DND-41 (cell line): ENCODE results near the gene LAMA2.

Experiments used
- ATAC-seq: fragments of 200-7000 bp; cut with Tn5 transposase; 3 replicates; pipeline ENCODE4 v1.9.1; 2021; ENCODE audit warnings: low read depth; ENCODE audit not compliant: insufficient read depth
- DNase-seq: peaks from one replicate; pipeline ENCODE4 v3.0.0-alpha.2; 2020
- H2AFZ ChIP-seq: 2 replicates; pipeline ENCODE4 v1.6.0; 2012; ENCODE audit warnings: low read depth, low read length
- H3K27ac ChIP-seq: 2 replicates; pipeline ENCODE4 v1.5.1; 2012; ENCODE audit warnings: low read length, inconsistent platforms
- H3K27me3 ChIP-seq: fragments of 200-600 bp; sonication (generic); 2 replicates; pipeline ENCODE4 v1.6.0; 2012; ENCODE audit warnings: low read length, mild to moderate bottlenecking, inconsistent platforms; ENCODE audit not compliant: insufficient read depth, poor library complexity
- H3K36me3 ChIP-seq: 2 replicates; pipeline ENCODE4 v1.5.1; 2012; ENCODE audit warnings: low read length, inconsistent platforms; ENCODE audit not compliant: insufficient read depth
- H3K4me1 ChIP-seq: 2 replicates; pipeline ENCODE4 v1.5.1; 2012; ENCODE audit warnings: mild to moderate bottlenecking, low read length; ENCODE audit not compliant: insufficient read depth
- H3K4me2 ChIP-seq: 2 replicates; pipeline ENCODE4 v1.6.0; 2012; ENCODE audit warnings: mild to moderate bottlenecking, moderate library complexity, low read length, inconsistent platforms; ENCODE audit not compliant: insufficient read depth
- H3K4me3 ChIP-seq, 2 experiments: fragments of 200-600 bp in 1 of 2; shearing (Covaris generic) in 1 of 2; 2 replicates each; pipeline ENCODE4 v1.5.1; 2012 to 2016; ENCODE audit warnings: inconsistent platforms in 2 of 2, low read length in 2 of 2, mild to moderate bottlenecking in 2 of 2, low read depth in 1 of 2, moderate library complexity in 1 of 2
- H3K79me2 ChIP-seq: 2 replicates; pipeline ENCODE4 v1.6.0; 2012; ENCODE audit warnings: low read length, inconsistent platforms; ENCODE audit not compliant: insufficient read depth
- H3K9ac ChIP-seq: 2 replicates; pipeline ENCODE4 v1.6.0; 2012; ENCODE audit warnings: low read depth, mild to moderate bottlenecking, inconsistent platforms, low read length, moderate library complexity
- H3K9me3 ChIP-seq: 2 replicates; pipeline ENCODE4 v1.5.1; 2012; ENCODE audit warnings: low read length, moderate library complexity, mild to moderate bottlenecking, inconsistent platforms; ENCODE audit not compliant: insufficient read depth, severe bottlenecking
- H4K20me1 ChIP-seq: 2 replicates; pipeline ENCODE4 v1.6.0; 2012; ENCODE audit warnings: low read length; ENCODE audit not compliant: insufficient read depth
- EZH2 ChIP-seq: IDR thresholded peaks from 3 replicates; pipeline ENCODE4 v1.6.1; 2012; ENCODE audit warnings: borderline replicate concordance, low read depth, mild to moderate bottlenecking, moderate library complexity, low read length, inconsistent platforms; ENCODE audit not compliant: severe bottlenecking
- TF ChIP-seq, protein P1 (sequence below): IDR thresholded peaks from 2 replicates; pipeline ENCODE4 v1.5.1; 2012; ENCODE audit warnings: borderline replicate concordance, low read length, moderate library complexity, mild to moderate bottlenecking; ENCODE audit not compliant: poor library complexity, severe bottlenecking; ENCODE audit errors: extremely low read depth

The LAMA2 gene

DNA sequence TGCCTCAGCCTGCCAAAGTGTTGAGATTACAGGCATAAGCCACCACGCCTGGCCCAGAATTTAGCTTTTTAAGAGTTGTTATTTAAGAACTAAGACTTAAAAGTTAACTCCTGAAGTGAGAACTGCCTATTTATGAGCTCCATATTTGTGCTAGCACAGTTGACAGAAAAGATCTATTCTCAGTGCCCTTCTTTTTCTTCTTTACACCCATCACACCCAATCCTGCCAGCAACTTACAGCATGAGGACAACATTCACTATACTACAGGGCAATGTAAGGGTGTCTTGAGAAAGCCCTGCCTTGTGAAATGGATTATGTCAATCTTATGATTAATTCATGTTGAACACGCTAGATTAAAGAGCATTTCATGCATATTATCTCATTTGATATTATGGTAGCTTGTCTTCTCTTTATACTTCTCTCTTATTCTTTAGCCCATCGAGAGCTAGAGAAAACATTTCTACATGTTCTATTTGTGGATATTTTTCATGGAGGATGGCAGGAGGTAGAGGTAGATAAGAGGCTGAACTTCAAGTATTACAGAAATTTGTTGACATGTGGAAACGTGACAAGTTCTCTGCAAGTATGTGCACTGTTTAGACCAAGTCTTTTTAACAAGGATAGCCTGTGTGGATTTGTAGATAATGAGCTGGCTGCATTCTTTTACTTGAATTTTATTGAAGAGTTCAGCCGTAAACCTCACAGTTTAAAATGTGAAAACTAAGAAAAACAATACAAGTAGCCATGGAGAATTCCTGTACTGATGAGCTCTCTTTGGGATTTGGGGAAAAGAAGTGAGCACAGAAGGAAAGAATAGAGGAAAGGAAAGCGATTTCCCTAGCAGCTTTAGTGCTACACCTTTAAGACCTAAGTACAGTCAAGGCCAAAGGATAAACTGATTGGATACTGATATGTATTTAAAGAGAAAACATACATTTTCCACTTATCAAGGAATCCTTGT, 614.8 kb downstream of the LAMA2 start:
- Histone ChIP-seq H3K4me3 (no peak overlapping the region), H3K4me1 (peaks cover 8% of the 10 kb centered on the region; the same call in 1 of the 2 replicates), H3K9ac (no peak overlapping the region), H3K79me2 (no peaks in the 10 kb centered on the region), H4K20me1 (no peaks in the 10 kb centered on the region), H3K9me3 (no peaks in the 10 kb centered on the region), H3K4me2 (no peak overlapping the region), H3K27me3 (no peaks in the 10 kb centered on the region), H3K27ac (no peak overlapping the region), H3K36me3 (no peaks in the 10 kb centered on the region), H2AFZ (no peak overlapping the region)
- DNase-seq (no peak), ATAC-seq (no peak)
- TF ChIP-seq, protein P1, sequence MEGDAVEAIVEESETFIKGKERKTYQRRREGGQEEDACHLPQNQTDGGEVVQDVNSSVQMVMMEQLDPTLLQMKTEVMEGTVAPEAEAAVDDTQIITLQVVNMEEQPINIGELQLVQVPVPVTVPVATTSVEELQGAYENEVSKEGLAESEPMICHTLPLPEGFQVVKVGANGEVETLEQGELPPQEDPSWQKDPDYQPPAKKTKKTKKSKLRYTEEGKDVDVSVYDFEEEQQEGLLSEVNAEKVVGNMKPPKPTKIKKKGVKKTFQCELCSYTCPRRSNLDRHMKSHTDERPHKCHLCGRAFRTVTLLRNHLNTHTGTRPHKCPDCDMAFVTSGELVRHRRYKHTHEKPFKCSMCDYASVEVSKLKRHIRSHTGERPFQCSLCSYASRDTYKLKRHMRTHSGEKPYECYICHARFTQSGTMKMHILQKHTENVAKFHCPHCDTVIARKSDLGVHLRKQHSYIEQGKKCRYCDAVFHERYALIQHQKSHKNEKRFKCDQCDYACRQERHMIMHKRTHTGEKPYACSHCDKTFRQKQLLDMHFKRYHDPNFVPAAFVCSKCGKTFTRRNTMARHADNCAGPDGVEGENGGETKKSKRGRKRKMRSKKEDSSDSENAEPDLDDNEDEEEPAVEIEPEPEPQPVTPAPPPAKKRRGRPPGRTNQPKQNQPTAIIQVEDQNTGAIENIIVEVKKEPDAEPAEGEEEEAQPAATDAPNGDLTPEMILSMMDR = no peak
- no peak for TF ChIP-seq EZH2

DNA sequence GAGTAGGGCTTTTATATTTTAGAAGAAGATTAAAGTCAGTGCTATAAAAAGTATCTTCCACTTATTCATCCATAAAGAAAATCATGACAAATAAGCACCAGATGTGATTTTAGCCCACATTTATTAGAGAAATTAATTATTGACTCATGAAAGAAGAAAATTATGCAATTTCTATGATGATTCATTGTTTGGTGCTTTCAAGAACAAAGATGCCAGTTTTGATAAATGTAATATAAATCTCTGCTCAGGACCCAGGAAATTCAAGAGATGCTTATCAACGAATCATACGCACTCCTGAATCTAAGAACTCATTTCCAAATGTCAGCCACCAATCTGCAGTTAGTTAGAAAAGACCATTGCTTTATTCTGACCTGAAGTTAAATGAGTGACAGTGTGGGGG, 615.6 kb downstream of the LAMA2 start:
- H3K27me3 ChIP-seq = no peaks in the 10 kb centered on the region
- H3K27ac ChIP-seq = no peak overlapping the region
- H3K9ac ChIP-seq = no peak overlapping the region
- no peak overlapping the region for H3K4me2 ChIP-seq
- no peak overlapping the region for H2AFZ ChIP-seq
- DNase-seq (no peak), ATAC-seq (no peak)
- peaks cover 8% of the 10 kb centered on the region; the same call in 1 of the 2 replicates for H3K4me1 ChIP-seq
- no peaks in the 10 kb centered on the region for H3K79me2 ChIP-seq
- H3K36me3 ChIP-seq = no peaks in the 10 kb centered on the region
- TF ChIP-seq, protein P1 = no peak
- TF ChIP-seq EZH2 = no peak
- H4K20me1 ChIP-seq = no peaks in the 10 kb centered on the region
- H3K9me3 ChIP-seq = no peaks in the 10 kb centered on the region
- no peak overlapping the region for H3K4me3 ChIP-seq

DNA sequence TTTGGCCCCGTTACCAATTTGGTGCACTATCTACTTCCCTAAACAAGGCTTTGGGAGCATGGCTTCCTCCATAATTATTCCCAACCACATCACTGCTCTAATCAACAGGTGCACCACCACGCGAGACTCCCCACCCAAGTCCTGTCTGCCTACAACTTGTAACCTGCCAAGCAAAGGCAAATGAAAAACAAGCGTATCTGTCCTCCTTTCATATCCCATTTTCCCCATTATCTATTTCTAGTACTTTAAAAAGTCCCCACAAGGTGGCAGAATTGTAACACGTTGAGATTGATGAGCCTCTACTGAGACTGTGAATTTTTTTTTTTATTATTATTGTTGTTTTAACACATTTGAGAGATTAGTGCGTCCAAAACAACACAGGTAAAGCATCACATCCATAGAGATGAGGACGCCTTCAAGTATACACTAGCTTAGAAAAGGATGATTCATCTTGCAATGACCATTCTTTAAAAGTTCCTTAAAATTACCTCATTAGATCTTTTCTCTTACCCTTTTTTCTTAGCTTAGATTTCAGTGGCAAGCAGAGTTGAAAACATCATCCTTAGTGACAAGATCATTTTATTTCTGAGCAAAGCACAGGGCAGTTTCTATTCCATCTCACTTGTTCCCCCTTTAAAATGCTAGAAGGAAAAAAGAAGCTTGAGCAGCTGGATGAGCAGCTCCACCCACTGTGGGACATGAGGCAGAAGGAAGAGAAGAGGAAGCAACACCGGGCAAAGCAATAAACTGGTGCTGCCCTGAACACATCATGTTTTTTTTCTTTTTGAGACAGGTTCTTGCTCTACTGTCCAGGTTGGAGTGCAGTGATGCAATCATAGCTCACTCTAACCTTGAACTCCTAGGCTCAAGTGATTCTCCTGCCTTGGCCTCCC, 616.3 kb downstream of the LAMA2 start:
- Histone ChIP-seq H3K27me3 (no peaks in the 10 kb centered on the region), H3K79me2 (no peaks in the 10 kb centered on the region), H3K9ac (no peak overlapping the region), H3K4me1 (peaks cover 8% of the 10 kb centered on the region; the same call in 1 of the 2 replicates), H2AFZ (no peak overlapping the region), H3K36me3 (no peaks in the 10 kb centered on the region), H3K4me2 (no peak overlapping the region; the same call in 1 of the 2 replicates), H3K9me3 (no peaks in the 10 kb centered on the region), H3K4me3 (no peak overlapping the region), H3K27ac (no peak overlapping the region), H4K20me1 (no peaks in the 10 kb centered on the region)
- no peak for DNase-seq
- no peak for TF ChIP-seq EZH2
- TF ChIP-seq, protein P1 = peak; percentile 70
- peak; percentile 78 for ATAC-seq
